Keratinocyte (primary cell): ENCODE measurements around the gene NFATC3. TPM values are rescaled to one million over a fixed set of nuclear protein-coding genes. Genes with fewer than 3 reads are reported as not detected.
A peak's percentile ranks its signal among the peaks of the same experiment; 100 is the strongest.

Source experiments
- DNase-seq: peaks from one replicate; pipeline ENCODE4 v3.0.0-alpha.2; 2011; ENCODE audit warnings: low read depth, missing footprints, low spot score
- FAIRE-seq: peaks from 2 replicates; lab custom pipeline; 2011; peaks lifted over from hg19 to GRCh38; lab: Jason Lieb, UNC
- H2AFZ ChIP-seq: 2 replicates; pipeline ENCODE4 v1.6.0; 2012; ENCODE audit warnings: low read length, control low read depth, inconsistent platforms; ENCODE audit not compliant: control insufficient read depth
- H3K27ac ChIP-seq: 2 replicates; pipeline ENCODE4 v1.5.1; 2011; ENCODE audit warnings: low read length; ENCODE audit not compliant: control insufficient read depth, insufficient read depth
- H3K27me3 ChIP-seq: 3 replicates; pipeline ENCODE4 v1.6.0; 2011; ENCODE audit warnings: low read length; ENCODE audit not compliant: control insufficient read depth, insufficient read depth; ENCODE audit errors: extremely low read depth
- H3K36me3 ChIP-seq, 2 experiments: 2 replicates in 1 of 2; 3 replicates in 1 of 2; pipeline ENCODE4 v1.5.1; 2011; ENCODE audit warnings: low read length in 2 of 2, mild to moderate bottlenecking in 1 of 2; ENCODE audit not compliant: control insufficient read depth in 2 of 2, insufficient read depth in 2 of 2; ENCODE audit errors: extremely low read depth in 1 of 2
- H3K4me1 ChIP-seq: 3 replicates; pipeline ENCODE4 v1.5.1; 2011; ENCODE audit warnings: low read length; ENCODE audit not compliant: control insufficient read depth, insufficient read depth; ENCODE audit errors: extremely low read depth
- H3K4me2 ChIP-seq: 3 replicates; pipeline ENCODE4 v1.6.0; 2011; ENCODE audit warnings: low read depth, low read length; ENCODE audit not compliant: control insufficient read depth, insufficient read depth; ENCODE audit errors: extremely low read depth
- H3K4me3 ChIP-seq, 3 experiments: fragments of 200-600 bp in 1 of 3; sonication (generic) in 1 of 3; 2 replicates in 2 of 3; 3 replicates in 1 of 3; pipeline ENCODE4 v1.5.1; 2011 to 2016; ENCODE audit warnings: low read length in 3 of 3, mild to moderate bottlenecking in 3 of 3, control low read depth in 2 of 3, inconsistent platforms in 1 of 3, low read depth in 1 of 3, mixed read lengths in 1 of 3, mixed run types in 1 of 3, moderate library complexity in 1 of 3; ENCODE audit not compliant: control insufficient read depth in 2 of 3, insufficient read depth in 2 of 3; ENCODE audit errors: extremely low read depth in 1 of 3
- H3K79me2 ChIP-seq: 2 replicates; pipeline ENCODE4 v1.6.0; 2012; ENCODE audit warnings: low read length; ENCODE audit not compliant: control insufficient read depth, insufficient read depth
- H3K9ac ChIP-seq: 3 replicates; pipeline ENCODE4 v1.6.0; 2011; ENCODE audit warnings: low read length; ENCODE audit not compliant: control insufficient read depth, insufficient read depth; ENCODE audit errors: extremely low read depth
- H3K9me1 ChIP-seq: 3 replicates; pipeline ENCODE4 v1.6.0; 2011; ENCODE audit warnings: low read length; ENCODE audit not compliant: control insufficient read depth, insufficient read depth; ENCODE audit errors: extremely low read depth
- H3K9me3 ChIP-seq: 2 replicates; pipeline ENCODE4 v1.5.1; 2012; ENCODE audit warnings: low read depth, low read length; ENCODE audit not compliant: control insufficient read depth
- H4K20me1 ChIP-seq: 3 replicates; pipeline ENCODE4 v1.6.0; 2011; ENCODE audit warnings: low read length; ENCODE audit not compliant: control insufficient read depth, insufficient read depth; ENCODE audit errors: extremely low read depth
- CTCF ChIP-seq, 3 experiments: IDR thresholded peaks in 1 of 3; conservative IDR thresholded peaks in 1 of 3; optimal IDR thresholded peaks in 1 of 3; 2 replicates in 2 of 3; 3 replicates in 1 of 3; pipeline versions ENCODE3 to v1.5.1; 2011; ENCODE audit warnings: low read length in 3 of 3, mild to moderate bottlenecking in 3 of 3, moderate library complexity in 2 of 3, control low read depth in 1 of 3, inconsistent platforms in 1 of 3; ENCODE audit not compliant: insufficient read depth in 2 of 3; ENCODE audit errors: extremely low read depth in 1 of 3
- EZH2 ChIP-seq: IDR thresholded peaks from one replicate; pipeline ENCODE4 v1.6.1; 2012; ENCODE audit warnings: inconsistent platforms, mild to moderate bottlenecking, low read length, moderate library complexity
- dilution Hi-C: fragments of 300-500 bp; cut with MboI; formaldehyde crosslinking; loops from one replicate; pipeline ENCODE4 v1.7.0; 2020; ENCODE audit warnings: low sequenced_read_pairs; ENCODE audit not compliant: extremely low pct_ligation_motif_present
- polyA plus RNA-seq, 5 experiments: library from polyadenylated mRNA; depleted of rRNA in 3 of 5; stranded (reverse) in 3 of 5; stranded (forward) in 1 of 5; unstranded in 1 of 5; fragments of >200 nt; gene quantifications; 1 replicate in 1 of 5; 2 replicates in 3 of 5; 3 replicates in 1 of 5; pipeline versions ENCODE4 v1.2.1 to v1.2.3, GENCODE V29; 2011 to 2012; ENCODE audit warnings: missing spikeins in 2 of 5, low read depth in 1 of 5, low replicate concordance in 1 of 5

Gene NFATC3
- polyA plus RNA-seq, 1 donor (not counting 4 experiments of a cell fraction or from before 2014, with no cell fraction given) = 11.5 TPM

DNA sequence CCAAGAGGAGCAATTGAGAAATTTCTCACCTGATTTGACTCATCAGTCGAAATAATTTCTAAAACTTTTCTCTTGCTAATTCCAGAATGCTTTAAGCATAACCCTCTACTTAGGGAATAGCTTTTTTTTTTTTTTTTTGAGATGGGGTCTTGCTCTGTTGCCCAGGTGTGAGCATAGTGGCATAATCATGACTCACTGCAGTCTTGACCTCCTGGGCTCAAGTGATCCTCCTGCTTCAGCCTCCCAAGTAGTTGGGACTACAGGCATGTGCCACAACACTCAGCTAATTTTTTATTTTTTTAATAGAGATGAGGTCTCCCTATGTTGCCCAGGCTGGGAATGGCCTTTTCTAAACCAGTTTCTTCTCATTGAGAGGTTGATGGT is 13.7 kb upstream of the NFATC3 start:
- FAIRE-seq (no peak), DNase-seq (no peak)
- Histone ChIP-seq H3K9me3 (no peaks in the 10 kb centered on the region), H3K79me2 (no peaks in the 10 kb centered on the region), H3K27me3 (no peaks in the 10 kb centered on the region), H3K36me3 (peaks cover 43 to 51% of the 10 kb centered on the region in 2 experiments), H3K4me2 (no peak overlapping the region), H3K9ac (no peak overlapping the region), H3K4me1 (peaks cover 14% of the 10 kb centered on the region), H2AFZ (no peak overlapping the region), H3K27ac (peak overlapping the region; percentile 60), H3K4me3 (no peak overlapping the region), H4K20me1 (peaks cover 5% of the 10 kb centered on the region), H3K9me1 (peaks cover 2% of the 10 kb centered on the region)
- no peak for TF ChIP-seq CTCF (optimal IDR thresholded peaks at IDR 0.05 in 1 of 3, IDR thresholded peaks at IDR 0.05 in 1 of 3, conservative IDR thresholded peaks at IDR 0.05 in 1 of 3; ENCODE audit: extremely low read depth in 1 of 3, insufficient read depth in 2 of 3, low read length in 3 of 3)
- TF ChIP-seq EZH2 = no peak
- dilution Hi-C loops = no loop called here

GRCh38 chr16:68072038-68072695 is 13.0 kb upstream of the NFATC3 start:
- Histone ChIP-seq H3K4me1 (peaks cover 14% of the 10 kb centered on the region), H2AFZ (no peak overlapping the region), H3K79me2 (no peaks in the 10 kb centered on the region), H3K9me3 (no peaks in the 10 kb centered on the region), H3K9me1 (peaks cover 2% of the 10 kb centered on the region), H3K9ac (peak overlapping the region; percentile 49), H4K20me1 (peaks cover 5% of the 10 kb centered on the region), H3K27me3 (no peaks in the 10 kb centered on the region), H3K4me3 (no peak overlapping the region), H3K36me3 (peaks cover 43 to 51% of the 10 kb centered on the region in 2 experiments), H3K4me2 (peak overlapping the region; percentile 50), H3K27ac (peak overlapping the region; percentile 71)
- DNase-seq (peak; percentile 87), FAIRE-seq (peak; percentile 100)
- TF ChIP-seq EZH2 = no peak
- peak in 1 of 3 experiments; percentile 51 for TF ChIP-seq CTCF (optimal IDR thresholded peaks at IDR 0.05 in 1 of 3, IDR thresholded peaks at IDR 0.05 in 1 of 3, conservative IDR thresholded peaks at IDR 0.05 in 1 of 3; ENCODE audit: extremely low read depth in 1 of 3, insufficient read depth in 2 of 3, low read length in 3 of 3)
- dilution Hi-C loops = no loop called here
